Measurements from ENCODE around the gene GPR18.

- TF ChIP-seq CTCF (IDR thresholded peaks at IDR 0.05) = no peak
- no peak for TF ChIP-seq POLR2A (IDR thresholded peaks at IDR 0.05)
Observed at GRCh38 chr13:99275093-99275469, 16.9 kb upstream of the GPR18 start.
